Small intestine (tissue), 7 donors: ENCODE results near the gene SYNE2. TPM values are rescaled to one million over a fixed set of nuclear protein-coding genes. Genes with fewer than 3 reads are reported as not detected.

Experiments
- DNase-seq, 2 donors: peaks; one replicate each; pipeline versions ENCODE4 v3.0.0 to v3.0.0-alpha.2; 2013
- FAIRE-seq: peaks from 2 replicates; lab custom pipeline; 2012; peaks lifted over from hg19 to GRCh38; lab: Jason Lieb, UNC
- H3K27ac ChIP-seq, 3 donors: one replicate each; pipeline ENCODE4 v1.5.1; 2013; ENCODE audit warnings: low read length in 2 of 3, mild to moderate bottlenecking in 2 of 3, control low read depth in 1 of 3, inconsistent platforms in 1 of 3, low read depth in 1 of 3, moderate library complexity in 1 of 3
- H3K27me3 ChIP-seq, 3 donors: one replicate each; pipeline ENCODE4 v1.6.1; 2013; ENCODE audit warnings: low read length in 3 of 3, inconsistent platforms in 1 of 3; ENCODE audit not compliant: control insufficient read depth in 3 of 3, insufficient read depth in 3 of 3
- H3K36me3 ChIP-seq, 3 donors: one replicate each; pipeline ENCODE4 v1.6.1; 2013; ENCODE audit warnings: low read length in 3 of 3, inconsistent platforms in 1 of 3, low read depth in 1 of 3, mild to moderate bottlenecking in 1 of 3, moderate library complexity in 1 of 3; ENCODE audit not compliant: control insufficient read depth in 3 of 3, insufficient read depth in 2 of 3
- H3K4me1 ChIP-seq, 3 donors: one replicate each; pipeline ENCODE4 v1.6.1; 2013; ENCODE audit warnings: low read length in 2 of 3, inconsistent platforms in 1 of 3, low read depth in 1 of 3, mild to moderate bottlenecking in 1 of 3, moderate library complexity in 1 of 3; ENCODE audit not compliant: control insufficient read depth in 3 of 3, insufficient read depth in 2 of 3
- H3K4me3 ChIP-seq, 3 donors: one replicate each; pipeline ENCODE4 v1.5.1; 2013; ENCODE audit warnings: low read length in 3 of 3, control low read depth in 1 of 3, inconsistent platforms in 1 of 3, low read depth in 1 of 3, mild to moderate bottlenecking in 1 of 3, moderate library complexity in 1 of 3
- H3K9me3 ChIP-seq, 2 donors: one replicate each; pipeline ENCODE4 v1.6.1; 2013; ENCODE audit warnings: low read depth in 1 of 2, low read length in 1 of 2; ENCODE audit not compliant: control insufficient read depth in 2 of 2, insufficient read depth in 1 of 2
- WGBS, 3 donors: extraction: QIAGEN DNeasy Blood & Tissue Kit; methylation state at CpG; one replicate each; pipeline ENCODE4 v1.1.7; 2013; 5-methylcytosine and 5-hydroxymethylcytosine counted together
- polyA plus RNA-seq, 4 donors: library from polyadenylated mRNA; stranded (reverse) in 3 of 4; unstranded in 1 of 4; fragments of 200-250 nt in 3 of 4; fragments of 120-200 nt in 1 of 4; gene quantifications; one replicate each; pipeline versions ENCODE4 v1.2.1 to v1.2.3, GENCODE V29; 2013
- donor health status: healthy with polysubstance abuse.
- donor health status: control.
- donor health status: control.
- donor health status: Bipolar disorder and iron deficiency.
- donor health status: healthy.

SYNE2 gene
- polyA plus RNA-seq, 4 donors = 13.8 to 47.4 (median 32.9) TPM

DNA sequence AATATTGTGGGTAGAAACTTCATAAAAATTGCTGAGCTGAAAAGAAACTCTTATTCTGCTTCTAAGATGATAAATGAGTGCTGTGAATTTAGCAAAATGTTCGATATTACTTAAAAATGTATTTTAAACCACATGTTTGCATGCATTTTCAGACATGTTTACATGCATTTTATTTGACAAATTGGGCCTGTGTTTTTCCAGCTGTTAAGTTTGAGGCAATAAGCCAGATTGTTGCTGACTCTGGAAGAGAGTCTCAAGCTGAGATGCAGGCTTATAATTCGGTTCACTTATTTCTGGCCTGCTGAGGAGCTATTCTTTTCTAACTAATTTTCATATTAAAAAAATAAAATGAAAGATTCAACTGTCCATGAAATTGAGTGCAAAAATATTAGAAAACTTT is 110.1 kb downstream of the SYNE2 start:
- no peak overlapping the region for H3K4me3 ChIP-seq
- H3K27ac ChIP-seq = no peak overlapping the region
- no peak for DNase-seq
- FAIRE-seq = no peak
- H3K4me1 ChIP-seq = no peaks in the 10 kb centered on the region
- WGBS, 3 donors = 65 to 94% (median 93%) methylated on average over 2 of the region's 2 CpGs
- peaks cover 2 to 14% (median 4%) of the 10 kb centered on the region in 3 donors for H3K36me3 ChIP-seq
- no peaks in the 10 kb centered on the region for H3K27me3 ChIP-seq
- H3K9me3 ChIP-seq = no peaks in the 10 kb centered on the region

DNA sequence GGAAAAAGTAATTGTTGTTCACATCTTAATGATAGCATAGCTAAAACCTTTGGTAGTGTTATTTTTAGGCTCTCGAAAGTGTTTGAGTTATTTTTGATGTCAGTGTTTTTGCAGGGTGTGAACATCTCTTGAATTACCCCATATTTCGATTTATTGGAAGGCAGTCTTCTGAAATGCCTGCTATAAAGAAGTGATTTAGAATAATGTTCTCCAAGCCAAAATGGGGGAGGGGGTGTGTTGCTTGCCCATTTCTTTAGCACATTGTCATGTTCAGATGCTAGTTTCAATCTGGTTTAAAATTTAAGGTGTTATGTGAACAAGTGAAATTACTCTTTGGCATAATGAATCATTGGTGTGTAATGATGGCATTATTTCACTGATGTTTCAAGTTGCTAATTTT is 110.6 kb downstream of the SYNE2 start:
- DNase-seq (no peak), FAIRE-seq (no peak)
- WGBS, 3 donors = 76 to 94% (median 91%) methylated on average over 2 of the region's 2 CpGs

DNA sequence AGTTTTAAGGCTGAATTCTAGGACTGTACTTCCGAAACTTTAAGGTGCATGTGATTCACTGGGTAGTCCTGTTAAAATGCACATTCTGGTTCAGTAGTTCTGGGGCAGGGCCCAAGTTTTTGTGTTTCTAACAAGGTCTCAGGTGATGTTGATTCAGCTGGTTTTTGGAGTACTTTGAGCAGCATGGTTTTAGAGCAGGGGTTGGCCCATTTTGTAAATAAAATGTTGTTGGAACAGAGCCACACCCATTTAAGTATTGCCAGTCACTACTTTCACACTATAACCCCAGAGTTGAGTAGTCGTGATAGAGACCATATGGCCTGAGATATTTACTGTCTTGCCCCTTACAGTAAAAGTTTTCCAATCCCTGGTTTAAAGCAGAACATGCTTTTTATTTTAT is 111.3 kb downstream of the SYNE2 start:
- H3K27me3 ChIP-seq = no peaks in the 10 kb centered on the region
- FAIRE-seq (no peak), DNase-seq (no peak)
- no peak overlapping the region for H3K27ac ChIP-seq
- H3K9me3 ChIP-seq = no peaks in the 10 kb centered on the region
- no peak overlapping the region for H3K4me3 ChIP-seq
- peaks cover 2 to 15% (median 4%) of the 10 kb centered on the region in 3 donors for H3K36me3 ChIP-seq
- 82 to 93% (median 85%) methylated on average over 2 of the region's 2 CpGs for WGBS, 3 donors
- H3K4me1 ChIP-seq = no peaks in the 10 kb centered on the region

More for the DNA sequence above, 110.6 kb downstream of the SYNE2 start:
- no peaks in the 10 kb centered on the region for H3K4me1 ChIP-seq
- H3K27ac ChIP-seq = no peak overlapping the region
- H3K4me3 ChIP-seq = no peak overlapping the region
- H3K9me3 ChIP-seq = no peaks in the 10 kb centered on the region
- no peaks in the 10 kb centered on the region for H3K27me3 ChIP-seq
- H3K36me3 ChIP-seq = peaks cover 2 to 15% (median 5%) of the 10 kb centered on the region in 3 donors

DNA sequence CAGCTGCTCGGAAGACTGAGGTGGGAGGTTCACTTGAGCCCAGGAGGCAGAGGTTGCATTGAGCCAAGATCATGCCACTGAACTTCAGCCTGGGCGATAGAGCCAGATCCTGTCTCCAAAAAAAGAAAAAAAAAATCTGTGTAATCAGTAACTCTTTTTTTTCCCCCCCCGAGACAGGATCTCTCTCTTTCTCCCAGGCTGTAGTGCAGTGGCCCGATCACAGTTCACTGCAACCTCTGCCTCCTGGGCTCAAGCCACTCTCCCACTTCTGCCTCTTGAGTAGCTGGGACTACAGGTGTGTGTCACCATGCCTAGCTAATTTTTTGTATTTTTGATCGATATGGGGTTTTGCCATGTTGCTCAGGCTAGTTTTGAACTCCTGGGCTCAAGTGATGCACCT is 113.6 kb downstream of the SYNE2 start:
- peaks cover 0 to 21% (median 4%) of the 10 kb centered on the region in 3 donors for H3K36me3 ChIP-seq
- DNase-seq (no peak), FAIRE-seq (no peak)
- H3K9me3 ChIP-seq = no peaks in the 10 kb centered on the region
- no peak overlapping the region for H3K27ac ChIP-seq
- WGBS, 3 donors = 95 to 99% (median 96%) methylated on average over 4 to 5 of the region's 5 CpGs
- H3K4me1 ChIP-seq = no peaks in the 10 kb centered on the region
- H3K4me3 ChIP-seq = no peak overlapping the region
- no peaks in the 10 kb centered on the region for H3K27me3 ChIP-seq

DNA sequence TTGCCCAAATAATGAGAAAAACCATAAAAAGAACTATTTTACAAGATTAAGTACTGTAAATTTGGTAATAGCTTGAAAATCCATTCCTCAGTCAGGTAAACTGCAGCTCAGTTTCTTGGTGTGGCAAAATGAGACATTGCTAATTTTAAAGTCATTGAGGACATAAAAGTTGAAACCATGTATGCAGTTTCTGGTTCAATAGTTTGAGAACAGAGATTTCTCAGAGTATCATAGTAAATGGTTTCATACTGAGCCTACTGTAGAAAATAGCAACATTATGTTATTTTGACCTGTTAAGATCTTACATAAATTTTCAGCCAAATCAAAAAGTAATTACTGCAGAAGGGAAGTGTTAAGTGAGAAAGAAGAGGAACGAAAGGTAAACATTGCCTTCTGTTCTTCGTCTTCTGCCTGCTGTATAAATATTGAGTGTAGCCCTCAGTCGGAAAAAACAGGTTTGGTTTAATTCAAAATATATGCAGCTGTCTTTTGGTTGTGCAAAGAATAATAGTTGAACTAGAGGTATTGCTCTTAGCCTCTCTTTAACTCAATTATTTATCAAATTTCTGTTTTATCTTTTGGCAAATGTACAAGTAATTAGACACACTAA is 119.6 kb downstream of the SYNE2 start:
- Histone ChIP-seq H3K4me1 (no peaks in the 10 kb centered on the region), H3K4me3 (no peak overlapping the region), H3K27ac (no peak overlapping the region), H3K9me3 (no peaks in the 10 kb centered on the region), H3K36me3 (peaks cover 1 to 18% (median 3%) of the 10 kb centered on the region in 3 donors), H3K27me3 (no peaks in the 10 kb centered on the region)
- DNase-seq (no peak), FAIRE-seq (no peak)
- WGBS, 3 donors = 75 to 80% (median 75%) methylated on average over 3 of the region's 3 CpGs

DNA sequence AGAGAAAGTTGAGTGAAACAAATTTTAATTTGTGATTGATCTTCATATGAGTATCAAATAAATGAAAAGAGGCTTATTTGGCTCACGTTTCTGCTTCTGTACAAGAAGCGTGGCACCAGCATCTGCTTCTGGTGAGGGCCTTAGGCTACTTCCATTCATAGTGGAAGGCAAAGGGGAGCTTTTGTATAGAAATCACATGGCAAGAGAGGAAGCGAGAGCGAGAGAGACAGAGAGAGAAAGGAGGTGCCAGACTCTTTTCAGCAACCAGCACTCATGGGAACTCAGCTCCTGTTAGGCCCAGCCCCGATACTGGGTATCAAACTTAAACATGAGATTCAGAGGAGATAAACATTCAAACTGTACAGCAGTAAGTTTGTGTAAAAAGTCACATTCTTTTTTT is 121.4 kb downstream of the SYNE2 start:
- no peak overlapping the region for H3K27ac ChIP-seq
- H3K27me3 ChIP-seq = no peaks in the 10 kb centered on the region
- H3K4me3 ChIP-seq = no peak overlapping the region
- FAIRE-seq = no peak
- H3K9me3 ChIP-seq = no peaks in the 10 kb centered on the region
- 93 to 100% (median 95%) methylated on average over 5 of the region's 5 CpGs for WGBS, 3 donors
- peaks cover 2 to 18% (median 2%) of the 10 kb centered on the region in 3 donors for H3K36me3 ChIP-seq
- no peak for DNase-seq
- no peaks in the 10 kb centered on the region for H3K4me1 ChIP-seq

DNA sequence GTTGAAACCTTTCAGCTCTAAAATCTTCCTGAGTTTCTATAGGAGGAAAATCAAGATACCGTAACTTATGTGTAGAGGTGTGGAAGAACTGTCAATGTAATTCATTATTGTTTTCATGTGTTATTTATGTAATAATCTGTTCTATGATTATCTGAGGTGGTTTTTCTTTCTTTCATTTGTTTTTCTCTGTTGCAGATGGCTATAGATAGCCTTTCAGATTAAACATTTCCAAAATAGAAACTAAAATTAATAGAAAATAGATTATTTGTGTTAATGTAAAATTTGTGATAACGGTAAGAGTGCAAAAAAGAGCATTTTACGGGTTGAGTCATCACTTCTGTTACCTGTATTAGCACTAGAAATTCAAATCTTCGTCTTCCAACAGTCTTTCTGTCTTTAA is 128.8 kb downstream of the SYNE2 start:
- FAIRE-seq (no peak), DNase-seq (no peak)
- no peaks in the 10 kb centered on the region for H3K9me3 ChIP-seq
- H3K27me3 ChIP-seq = no peaks in the 10 kb centered on the region
- peaks cover 0 to 3% (median 2%) of the 10 kb centered on the region in 3 donors for H3K4me1 ChIP-seq
- H3K27ac ChIP-seq = no peak overlapping the region
- 92 to 96% (median 96%) methylated on average over 4 of the region's 4 CpGs for WGBS, 3 donors
- H3K4me3 ChIP-seq = no peak overlapping the region
- H3K36me3 ChIP-seq = peaks cover 2 to 12% (median 3%) of the 10 kb centered on the region in 3 donors

DNA sequence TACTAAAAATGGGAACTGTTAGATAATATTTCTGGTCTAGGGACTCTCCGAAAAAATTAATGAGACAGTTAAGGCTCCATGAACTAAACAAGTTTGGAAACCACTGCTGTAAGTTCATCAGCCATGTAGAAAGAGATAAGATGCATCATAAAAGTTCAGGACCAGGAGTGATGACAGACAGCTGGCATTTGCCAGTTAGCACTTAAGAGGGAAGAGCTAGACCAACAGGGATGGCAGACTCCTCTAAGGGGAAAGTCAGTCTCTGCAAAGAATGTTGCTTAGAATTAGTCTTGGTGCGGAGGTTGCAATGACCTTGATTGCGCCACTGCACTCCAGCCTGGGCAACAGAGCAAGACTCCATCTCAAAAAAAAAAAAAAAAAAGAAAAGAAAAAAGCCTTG is 129.4 kb downstream of the SYNE2 start:
- DNase-seq (no peak), FAIRE-seq (no peak)
- H3K27me3 ChIP-seq = no peaks in the 10 kb centered on the region
- H3K4me3 ChIP-seq = no peak overlapping the region
- peaks cover 2 to 12% (median 3%) of the 10 kb centered on the region in 3 donors for H3K36me3 ChIP-seq
- no peaks in the 10 kb centered on the region for H3K9me3 ChIP-seq
- no peak overlapping the region for H3K27ac ChIP-seq
- 96 to 99% (median 98%) methylated on average over 3 of the region's 3 CpGs for WGBS, 3 donors
- peaks cover 0 to 4% (median 2%) of the 10 kb centered on the region in 3 donors for H3K4me1 ChIP-seq

DNA sequence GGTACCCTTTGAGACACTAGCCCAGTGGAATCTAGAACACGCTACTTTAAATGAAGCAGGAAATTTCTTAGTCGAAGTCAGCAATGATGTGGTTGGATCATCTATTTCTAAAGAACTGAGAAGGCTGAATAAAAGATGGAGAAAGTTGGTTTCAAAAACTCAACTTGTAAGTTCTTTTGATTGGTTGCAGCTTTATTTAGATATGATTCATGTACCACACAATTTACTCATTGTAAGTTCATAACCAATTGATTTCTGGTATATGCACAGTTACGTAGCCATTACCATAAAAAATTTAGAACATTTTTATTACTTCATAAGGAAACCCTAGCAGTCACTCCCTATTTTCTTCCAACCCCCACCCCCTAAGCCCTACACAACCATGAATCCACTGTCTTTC is 129.8 kb downstream of the SYNE2 start:
- 85 to 94% (median 92%) methylated on average over 3 of the region's 3 CpGs for WGBS, 3 donors
- Histone ChIP-seq H3K27me3 (no peaks in the 10 kb centered on the region), H3K27ac (no peak overlapping the region), H3K9me3 (no peaks in the 10 kb centered on the region), H3K36me3 (peaks cover 2 to 10% (median 2%) of the 10 kb centered on the region in 3 donors), H3K4me1 (peaks cover 0 to 4% (median 2%) of the 10 kb centered on the region in 3 donors), H3K4me3 (no peak overlapping the region)
- DNase-seq (no peak), FAIRE-seq (no peak)
